ENCODE measurements around the gene SLIRP.

GRCh38 chr14:77760381-77761204, 52.7 kb downstream of the SLIRP start, which contains the start of gene SNW1:
- TF ChIP-seq ELK4 (IDR thresholded peaks at IDR 0.05; ENCODE audit: borderline replicate concordance, low read depth, low read length) (no peak), ZNF24 (tag by site-specific recombination; IDR thresholded peaks at IDR 0.05) (no peak), CTCF (tag by site-specific recombination; IDR thresholded peaks at IDR 0.05) (0 out of 2 replicates have a peak, but pooled peaks have one; percentile 45), ZSCAN18 (tag by site-specific recombination; IDR thresholded peaks at IDR 0.05) (no peak), OSR2 (tag by site-specific recombination; IDR thresholded peaks at IDR 0.05) (no peak)

Data from HEK293 (cell line).